SK-N-SH (cell line): ENCODE data around the gene DDX41. TPM values are rescaled to one million over a fixed set of nuclear protein-coding genes. Genes with fewer than 3 reads are reported as not detected.
A peak's percentile ranks its signal among the peaks of the same experiment; 100 is the strongest.

ENCODE experiments used
- CTCF ChIA-PET: fragments of 300-600, 350-600 bp; formaldehyde crosslinking; extraction: SDS; loops from one replicate; lab custom pipeline; 2021; lab: Yijun Ruan, JAX
- POLR2A ChIA-PET: fragments of 350-600 bp; sonication (Branson Sonifier 250); formaldehyde crosslinking; extraction: SDS; loops from one replicate; lab custom pipeline; 2020; ENCODE audit warnings: antibody characterized with exemption, inconsistent platforms; lab: Yijun Ruan, JAX
- DNase-seq: peaks from one replicate; pipeline ENCODE4 v3.0.0; 2012
- H2AFZ ChIP-seq: fragments of 200-600 bp; sonication (generic); 2 replicates; pipeline ENCODE4 v1.8.1; 2016; ENCODE audit warnings: antibody characterized with exemption, mild to moderate bottlenecking, low read depth
- H3F3A ChIP-seq: fragments of 200-600 bp; sonication (generic); replicated peaks from 2 replicates; pipeline ENCODE3; 2016; ENCODE audit warnings: antibody characterized with exemption, mild to moderate bottlenecking; ENCODE audit not compliant: insufficient read depth
- H3K27ac ChIP-seq, 2 experiments: fragments of 200-500 bp in 1 of 2; fragments of 200-600 bp in 1 of 2; sonication (Bioruptor generic) in 1 of 2; sonication (generic), shearing (Covaris generic) in 1 of 2; 2 replicates each; pipeline versions ENCODE4 v1.5.1 to v1.6.1; 2014 to 2016; ENCODE audit warnings: low read depth in 2 of 2, inconsistent platforms in 1 of 2, low read length in 1 of 2, mild to moderate bottlenecking in 1 of 2, mixed read lengths in 1 of 2
- H3K27me3 ChIP-seq: fragments of 200-600 bp; sonication (generic), shearing (Covaris generic); 2 replicates; pipeline ENCODE4 v1.6.1; 2016; ENCODE audit warnings: mixed run types; ENCODE audit not compliant: insufficient read depth
- H3K36me3 ChIP-seq, 2 experiments: fragments of 200-500 bp in 1 of 2; fragments of 200-600 bp in 1 of 2; sonication (Bioruptor generic) in 1 of 2; sonication (generic) in 1 of 2; replicated peaks in 1 of 2; 2 replicates each; pipeline versions ENCODE3 to v1.5.1; 2014 to 2016; ENCODE audit warnings: low read length in 1 of 2, mild to moderate bottlenecking in 1 of 2; ENCODE audit not compliant: insufficient read depth in 2 of 2, control insufficient read depth in 1 of 2
- H3K4me1 ChIP-seq, 2 experiments: fragments of 200-500 bp in 1 of 2; fragments of 200-600 bp in 1 of 2; sonication (Bioruptor generic) in 1 of 2; sonication (generic), shearing (Covaris generic) in 1 of 2; 2 replicates each; pipeline versions ENCODE4 v1.5.1 to v1.6.1; 2014 to 2016; ENCODE audit warnings: low read depth in 1 of 2, low read length in 1 of 2, mixed run types in 1 of 2; ENCODE audit not compliant: insufficient read depth in 2 of 2, control insufficient read depth in 1 of 2
- H3K4me2 ChIP-seq: fragments of 200-600 bp; sonication (generic), shearing (Covaris generic); 2 replicates; pipeline ENCODE4 v1.6.1; 2017; ENCODE audit warnings: mixed run types
- H3K4me3 ChIP-seq, 2 experiments: fragments of 200-500 bp in 1 of 2; fragments of 200-600 bp in 1 of 2; sonication (Bioruptor generic) in 1 of 2; sonication (generic), shearing (Covaris generic) in 1 of 2; 2 replicates each; pipeline versions ENCODE4 v1.5.1 to v1.8.1; 2014 to 2016; ENCODE audit warnings: low read depth in 2 of 2, inconsistent platforms in 1 of 2, low read length in 1 of 2, mild to moderate bottlenecking in 1 of 2, mixed read lengths in 1 of 2, moderate library complexity in 1 of 2
- H3K79me2 ChIP-seq: fragments of 200-600 bp; sonication (generic); 2 replicates; pipeline ENCODE4 v1.8.1; 2017; ENCODE audit warnings: mild to moderate bottlenecking; ENCODE audit not compliant: insufficient read depth
- H3K9ac ChIP-seq: fragments of 200-600 bp; sonication (generic); 2 replicates; pipeline ENCODE4 v1.6.1; 2017; ENCODE audit warnings: mixed run types
- H3K9me2 ChIP-seq: fragments of 200-600 bp; sonication (generic); 2 replicates; pipeline ENCODE4 v1.6.1; 2017; ENCODE audit warnings: mixed run types
- H3K9me3 ChIP-seq: fragments of 200-600 bp; sonication (generic); 2 replicates; pipeline ENCODE4 v1.6.1; 2017; ENCODE audit warnings: mixed run types, mild to moderate bottlenecking, moderate library complexity
- H4K20me1 ChIP-seq: fragments of 200-600 bp; sonication (generic); 2 replicates; pipeline ENCODE4 v1.6.1; 2017; ENCODE audit warnings: mild to moderate bottlenecking, mixed run types; ENCODE audit not compliant: insufficient read depth
- ELF1 ChIP-seq: IDR thresholded peaks from 2 replicates; pipeline ENCODE4 v1.4.0; 2012
- EP300 ChIP-seq, 2 experiments: IDR thresholded peaks; 2 replicates each; pipeline versions ENCODE4 v1.4.0 to v1.6.1; 2012; ENCODE audit warnings: borderline replicate concordance in 1 of 2, low read depth in 1 of 2, low read length in 1 of 2
- EZH2phosphoT487 ChIP-seq: fragments of 200-600 bp; sonication (generic); IDR thresholded peaks from 2 replicates; pipeline ENCODE4 v1.6.1; 2017; ENCODE audit warnings: low read depth, mixed run types, mild to moderate bottlenecking, antibody characterized with exemption, moderate library complexity, borderline replicate concordance
- FOXJ3 ChIP-seq: sonication (generic); formaldehyde crosslinking; IDR thresholded peaks from 2 replicates; pipeline ENCODE4 v1.5.1; 2020; ENCODE audit warnings: mild to moderate bottlenecking, missing genetic modification reagents
- FOXM1 ChIP-seq: IDR thresholded peaks from 2 replicates; pipeline ENCODE4 v1.4.0; 2012; ENCODE audit warnings: low read depth, mild to moderate bottlenecking
- GABPA ChIP-seq: IDR thresholded peaks from 2 replicates; pipeline ENCODE4 v1.4.0; 2012; ENCODE audit warnings: low read depth, mild to moderate bottlenecking
- GATA2 ChIP-seq: sonication (generic); formaldehyde crosslinking; IDR thresholded peaks from 2 replicates; pipeline ENCODE4 v1.5.0; 2020; ENCODE audit warnings: mild to moderate bottlenecking, missing genetic modification reagents
- MXI1 ChIP-seq: IDR thresholded peaks from 2 replicates; pipeline ENCODE4 v1.6.1; 2012; ENCODE audit warnings: mild to moderate bottlenecking, low read depth, low read length, improper control_type of control experiment
- NFIC ChIP-seq: IDR thresholded peaks from 2 replicates; pipeline ENCODE4 v1.4.0; 2012; ENCODE audit warnings: borderline replicate concordance
- POLR2AphosphoS5 ChIP-seq: IDR thresholded peaks from 2 replicates; pipeline ENCODE4 v1.6.1; 2012; ENCODE audit warnings: low read depth, low read length
- RAD21 ChIP-seq: IDR thresholded peaks from 2 replicates; pipeline ENCODE4 v1.6.1; 2012; ENCODE audit warnings: mild to moderate bottlenecking, low read length
- TAF1 ChIP-seq: IDR thresholded peaks from 2 replicates; pipeline ENCODE4 v1.6.1; 2012; ENCODE audit warnings: low read depth, mild to moderate bottlenecking, low read length, moderate library complexity, borderline replicate concordance
- YY1 ChIP-seq: IDR thresholded peaks from 2 replicates; pipeline ENCODE4 v1.4.0; 2012; ENCODE audit warnings: low read depth, mild to moderate bottlenecking
- WGBS: methylation state at CpG from one replicate; pipeline ENCODE4 v1.1.6; 2017; ENCODE audit warnings: low lambda C conversion rate; 5-methylcytosine and 5-hydroxymethylcytosine counted together
- polyA plus RNA-seq, 3 experiments: library from polyadenylated mRNA; depleted of rRNA; stranded (reverse); fragments of >200 nt; gene quantifications; 2 replicates each; pipeline ENCODE4 v1.2.3, GENCODE V29; 2012
- TF ChIP-seq, protein P1 (sequence below): IDR thresholded peaks from 2 replicates; pipeline ENCODE4 v1.4.0; 2012; ENCODE audit warnings: low read depth, borderline replicate concordance
- TF ChIP-seq, protein P2 (sequence below): IDR thresholded peaks from 2 replicates; pipeline ENCODE4 v1.4.0; 2012; ENCODE audit warnings: low read depth, borderline replicate concordance
- TF ChIP-seq, protein P3 (sequence below): IDR thresholded peaks from 2 replicates; pipeline ENCODE4 v1.6.1; 2012; ENCODE audit warnings: mild to moderate bottlenecking, low read depth, low read length, moderate library complexity
- TF ChIP-seq, protein P4 (sequence below): fragments of 150-350 bp; IDR thresholded peaks from 2 replicates; pipeline ENCODE4 v1.6.1; 2017; ENCODE audit warnings: antibody characterized with exemption, low read length, low read depth, borderline replicate concordance
- TF ChIP-seq, protein P5 (sequence below): IDR thresholded peaks from 2 replicates; pipeline ENCODE4 v1.4.0; 2012; ENCODE audit warnings: low read depth

The DDX41 gene
- polyA plus RNA-seq, 1 of the 3 experiments (the other 2 are of a cell fraction): 176 TPM

DNA sequence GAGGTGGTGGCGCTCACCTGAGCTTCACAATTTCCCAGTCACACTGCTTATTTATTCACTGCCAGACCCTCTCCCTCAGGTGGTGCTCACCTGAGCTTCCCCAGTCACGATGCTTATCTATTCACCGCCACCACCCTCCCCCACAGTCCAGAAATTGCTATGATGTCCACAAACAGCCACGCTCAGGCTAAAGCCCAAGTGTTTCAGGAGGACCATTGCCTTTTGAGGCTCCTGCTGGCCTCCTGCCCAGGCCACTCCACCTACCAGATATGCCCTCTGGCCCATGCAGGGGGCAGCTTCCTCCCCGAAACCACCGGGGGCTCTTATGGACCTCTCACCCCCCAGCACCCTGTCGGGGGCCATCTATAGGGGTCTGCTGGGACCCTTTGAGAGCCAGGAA, 23.9 kb downstream of the DDX41 start:
- WGBS: 70% methylated on average over 5 of the region's 7 CpGs

More for the DNA sequence above, 23.9 kb downstream of the DDX41 start:
- Histone ChIP-seq H3K4me1 (peaks cover 33 to 41% of the 10 kb centered on the region in 2 experiments; a peak in 3 of 4 replicates), H3K36me3 (peaks cover 39 to 49% of the 10 kb centered on the region in 2 experiments), H3K27me3 (no peaks in the 10 kb centered on the region), H3F3A (peaks cover 27% of the 10 kb centered on the region), H4K20me1 (peaks cover 80% of the 10 kb centered on the region), H3K9ac (no peak overlapping the region), H3K9me2 (no peaks in the 10 kb centered on the region), H3K4me3 (no peak overlapping the region), H3K4me2 (peak overlapping the region; percentile 94; the same call in 1 of the 2 replicates), H2AFZ (no peak overlapping the region), H3K79me2 (peaks cover 71% of the 10 kb centered on the region), H3K9me3 (no peaks in the 10 kb centered on the region), H3K27ac (peak overlapping the region; percentile 80 to 94; a peak in 3 of 4 replicates)
- ChIA-PET POLR2A (interaction anchor here (5.9 to 6.7 kb wide), 2 partner anchors 15 to 22 kb away, joined by 39 to 43 read pairs; no protein-coding TSS in a partner anchor), CTCF (interaction anchor here (0.9 to 15.9 kb wide), 7 partner anchors 8 to 105 kb away, joined by 3 to 228 read pairs (median 13); partner anchors contain the start of genes DBN1 and PRR7)
- no peak for TF ChIP-seq EP300 (IDR thresholded peaks at IDR 0.05; ENCODE audit: borderline replicate concordance in 1 of 2, low read depth in 1 of 2, low read length in 1 of 2)
- TF ChIP-seq, protein P1, sequence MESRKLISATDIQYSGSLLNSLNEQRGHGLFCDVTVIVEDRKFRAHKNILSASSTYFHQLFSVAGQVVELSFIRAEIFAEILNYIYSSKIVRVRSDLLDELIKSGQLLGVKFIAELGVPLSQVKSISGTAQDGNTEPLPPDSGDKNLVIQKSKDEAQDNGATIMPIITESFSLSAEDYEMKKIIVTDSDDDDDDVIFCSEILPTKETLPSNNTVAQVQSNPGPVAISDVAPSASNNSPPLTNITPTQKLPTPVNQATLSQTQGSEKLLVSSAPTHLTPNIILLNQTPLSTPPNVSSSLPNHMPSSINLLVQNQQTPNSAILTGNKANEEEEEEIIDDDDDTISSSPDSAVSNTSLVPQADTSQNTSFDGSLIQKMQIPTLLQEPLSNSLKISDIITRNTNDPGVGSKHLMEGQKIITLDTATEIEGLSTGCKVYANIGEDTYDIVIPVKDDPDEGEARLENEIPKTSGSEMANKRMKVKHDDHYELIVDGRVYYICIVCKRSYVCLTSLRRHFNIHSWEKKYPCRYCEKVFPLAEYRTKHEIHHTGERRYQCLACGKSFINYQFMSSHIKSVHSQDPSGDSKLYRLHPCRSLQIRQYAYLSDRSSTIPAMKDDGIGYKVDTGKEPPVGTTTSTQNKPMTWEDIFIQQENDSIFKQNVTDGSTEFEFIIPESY: no peak
- no peak for TF ChIP-seq GABPA
- TF ChIP-seq EZH2phosphoT487: no peak
- TF ChIP-seq, protein P2, sequence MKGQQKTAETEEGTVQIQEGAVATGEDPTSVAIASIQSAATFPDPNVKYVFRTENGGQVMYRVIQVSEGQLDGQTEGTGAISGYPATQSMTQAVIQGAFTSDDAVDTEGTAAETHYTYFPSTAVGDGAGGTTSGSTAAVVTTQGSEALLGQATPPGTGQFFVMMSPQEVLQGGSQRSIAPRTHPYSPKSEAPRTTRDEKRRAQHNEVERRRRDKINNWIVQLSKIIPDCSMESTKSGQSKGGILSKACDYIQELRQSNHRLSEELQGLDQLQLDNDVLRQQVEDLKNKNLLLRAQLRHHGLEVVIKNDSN: no peak
- no peak for TF ChIP-seq ELF1
- TF ChIP-seq RAD21: no peak
- TF ChIP-seq GATA2 (CRISPR knock-in tag): no peak
- TF ChIP-seq NFIC: no peak
- TF ChIP-seq, protein P3, sequence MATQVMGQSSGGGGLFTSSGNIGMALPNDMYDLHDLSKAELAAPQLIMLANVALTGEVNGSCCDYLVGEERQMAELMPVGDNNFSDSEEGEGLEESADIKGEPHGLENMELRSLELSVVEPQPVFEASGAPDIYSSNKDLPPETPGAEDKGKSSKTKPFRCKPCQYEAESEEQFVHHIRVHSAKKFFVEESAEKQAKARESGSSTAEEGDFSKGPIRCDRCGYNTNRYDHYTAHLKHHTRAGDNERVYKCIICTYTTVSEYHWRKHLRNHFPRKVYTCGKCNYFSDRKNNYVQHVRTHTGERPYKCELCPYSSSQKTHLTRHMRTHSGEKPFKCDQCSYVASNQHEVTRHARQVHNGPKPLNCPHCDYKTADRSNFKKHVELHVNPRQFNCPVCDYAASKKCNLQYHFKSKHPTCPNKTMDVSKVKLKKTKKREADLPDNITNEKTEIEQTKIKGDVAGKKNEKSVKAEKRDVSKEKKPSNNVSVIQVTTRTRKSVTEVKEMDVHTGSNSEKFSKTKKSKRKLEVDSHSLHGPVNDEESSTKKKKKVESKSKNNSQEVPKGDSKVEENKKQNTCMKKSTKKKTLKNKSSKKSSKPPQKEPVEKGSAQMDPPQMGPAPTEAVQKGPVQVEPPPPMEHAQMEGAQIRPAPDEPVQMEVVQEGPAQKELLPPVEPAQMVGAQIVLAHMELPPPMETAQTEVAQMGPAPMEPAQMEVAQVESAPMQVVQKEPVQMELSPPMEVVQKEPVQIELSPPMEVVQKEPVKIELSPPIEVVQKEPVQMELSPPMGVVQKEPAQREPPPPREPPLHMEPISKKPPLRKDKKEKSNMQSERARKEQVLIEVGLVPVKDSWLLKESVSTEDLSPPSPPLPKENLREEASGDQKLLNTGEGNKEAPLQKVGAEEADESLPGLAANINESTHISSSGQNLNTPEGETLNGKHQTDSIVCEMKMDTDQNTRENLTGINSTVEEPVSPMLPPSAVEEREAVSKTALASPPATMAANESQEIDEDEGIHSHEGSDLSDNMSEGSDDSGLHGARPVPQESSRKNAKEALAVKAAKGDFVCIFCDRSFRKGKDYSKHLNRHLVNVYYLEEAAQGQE: no peak
- TF ChIP-seq YY1: no peak
- no peak for TF ChIP-seq MXI1
- no peak for TF ChIP-seq POLR2AphosphoS5
- TF ChIP-seq, protein P4, sequence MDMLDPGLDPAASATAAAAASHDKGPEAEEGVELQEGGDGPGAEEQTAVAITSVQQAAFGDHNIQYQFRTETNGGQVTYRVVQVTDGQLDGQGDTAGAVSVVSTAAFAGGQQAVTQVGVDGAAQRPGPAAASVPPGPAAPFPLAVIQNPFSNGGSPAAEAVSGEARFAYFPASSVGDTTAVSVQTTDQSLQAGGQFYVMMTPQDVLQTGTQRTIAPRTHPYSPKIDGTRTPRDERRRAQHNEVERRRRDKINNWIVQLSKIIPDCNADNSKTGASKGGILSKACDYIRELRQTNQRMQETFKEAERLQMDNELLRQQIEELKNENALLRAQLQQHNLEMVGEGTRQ: no peak
- no peak for TF ChIP-seq TAF1
- TF ChIP-seq, protein P5, sequence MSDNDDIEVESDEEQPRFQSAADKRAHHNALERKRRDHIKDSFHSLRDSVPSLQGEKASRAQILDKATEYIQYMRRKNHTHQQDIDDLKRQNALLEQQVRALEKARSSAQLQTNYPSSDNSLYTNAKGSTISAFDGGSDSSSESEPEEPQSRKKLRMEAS: no peak
- no peak for TF ChIP-seq FOXJ3 (CRISPR knock-in tag)
- TF ChIP-seq FOXM1: no peak
- no peak for DNase-seq
